Neural progenitor cell (in vitro differentiated cells): ENCODE data around the gene LDB2.

ENCODE experiments used
- EZH2 ChIP-seq: fragments of 200-600 bp; sonication (generic); IDR thresholded peaks from 2 replicates; pipeline ENCODE4 v1.6.1; 2017; ENCODE audit warnings: antibody characterized with exemption, mild to moderate bottlenecking, moderate library complexity
- EZH2phosphoT487 ChIP-seq: fragments of 200-600 bp; sonication (generic); IDR thresholded peaks from 2 replicates; pipeline ENCODE4 v1.6.1; 2017; ENCODE audit warnings: antibody characterized with exemption
- TF ChIP-seq, protein P1 (sequence below): fragments of 200-600 bp; sonication (generic); IDR thresholded peaks from 2 replicates; pipeline ENCODE4 v1.5.1; 2017; ENCODE audit warnings: antibody characterized with exemption, mild to moderate bottlenecking

DNA sequence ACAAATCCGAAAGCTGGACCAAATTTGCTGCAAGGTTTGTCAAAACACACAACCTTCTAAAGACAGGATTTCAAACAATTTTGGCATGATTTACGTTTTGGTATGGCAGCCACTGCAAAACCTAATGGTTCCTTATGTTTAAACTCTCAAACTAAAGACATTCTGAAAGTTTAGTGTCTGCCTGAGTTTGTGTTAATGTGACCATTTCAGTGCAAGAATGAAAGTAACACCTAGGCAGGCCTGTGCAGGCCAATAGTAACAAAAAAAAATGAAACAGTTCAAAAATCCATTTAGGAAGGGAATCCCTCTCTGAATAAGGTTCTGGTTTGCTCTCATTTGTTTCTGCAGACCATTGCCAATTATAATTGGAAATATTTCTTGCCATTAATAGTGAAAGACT lies 1.9 kb upstream of the LDB2 start:
- TF ChIP-seq, protein P1, sequence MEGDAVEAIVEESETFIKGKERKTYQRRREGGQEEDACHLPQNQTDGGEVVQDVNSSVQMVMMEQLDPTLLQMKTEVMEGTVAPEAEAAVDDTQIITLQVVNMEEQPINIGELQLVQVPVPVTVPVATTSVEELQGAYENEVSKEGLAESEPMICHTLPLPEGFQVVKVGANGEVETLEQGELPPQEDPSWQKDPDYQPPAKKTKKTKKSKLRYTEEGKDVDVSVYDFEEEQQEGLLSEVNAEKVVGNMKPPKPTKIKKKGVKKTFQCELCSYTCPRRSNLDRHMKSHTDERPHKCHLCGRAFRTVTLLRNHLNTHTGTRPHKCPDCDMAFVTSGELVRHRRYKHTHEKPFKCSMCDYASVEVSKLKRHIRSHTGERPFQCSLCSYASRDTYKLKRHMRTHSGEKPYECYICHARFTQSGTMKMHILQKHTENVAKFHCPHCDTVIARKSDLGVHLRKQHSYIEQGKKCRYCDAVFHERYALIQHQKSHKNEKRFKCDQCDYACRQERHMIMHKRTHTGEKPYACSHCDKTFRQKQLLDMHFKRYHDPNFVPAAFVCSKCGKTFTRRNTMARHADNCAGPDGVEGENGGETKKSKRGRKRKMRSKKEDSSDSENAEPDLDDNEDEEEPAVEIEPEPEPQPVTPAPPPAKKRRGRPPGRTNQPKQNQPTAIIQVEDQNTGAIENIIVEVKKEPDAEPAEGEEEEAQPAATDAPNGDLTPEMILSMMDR, result no peak
- TF ChIP-seq EZH2, result no peak
- TF ChIP-seq EZH2phosphoT487, result no peak
